GM18508 (cell line): ENCODE results near the gene CGRRF1.

Source experiments
- ATAC-seq: cut with Tn5 transposase; IDR thresholded peaks from one replicate; pipeline ENCODE4 v1.9.1; 2021; ENCODE audit warnings: moderate number of reproducible peaks; ENCODE audit not compliant: insufficient read depth, unreplicated experiment

Gene CGRRF1

GRCh38 chr14:54570631-54571415 lies 61.1 kb downstream of the CGRRF1 start:
- ATAC-seq: no peak

DNA sequence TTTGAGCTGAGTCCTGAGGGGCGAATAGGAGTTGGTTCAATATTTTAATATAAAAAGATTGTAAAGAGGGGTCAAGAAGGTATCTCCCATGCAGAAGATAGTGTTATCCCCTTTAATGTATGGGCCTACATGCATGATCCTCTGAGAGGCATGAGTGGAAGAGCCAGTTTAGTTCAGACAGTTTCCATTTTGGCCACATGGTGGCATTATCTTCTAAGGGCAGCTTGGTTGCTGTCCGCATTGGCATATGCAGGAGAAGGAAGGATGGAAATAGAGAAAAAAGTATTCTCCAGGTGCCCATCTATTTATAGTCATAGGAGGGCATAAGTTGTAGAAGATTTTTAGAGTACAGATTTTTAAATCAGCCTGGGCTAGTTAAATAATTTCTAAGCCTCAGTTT lies 62.6 kb downstream of the CGRRF1 start:
- no peak for ATAC-seq

GRCh38 chr14:54574528-54574927 lies 64.8 kb downstream of the CGRRF1 start:
- ATAC-seq: no peak

- no peak for ATAC-seq
Observed at GRCh38 chr14:54577494-54577893, 67.8 kb downstream of the CGRRF1 start.

DNA sequence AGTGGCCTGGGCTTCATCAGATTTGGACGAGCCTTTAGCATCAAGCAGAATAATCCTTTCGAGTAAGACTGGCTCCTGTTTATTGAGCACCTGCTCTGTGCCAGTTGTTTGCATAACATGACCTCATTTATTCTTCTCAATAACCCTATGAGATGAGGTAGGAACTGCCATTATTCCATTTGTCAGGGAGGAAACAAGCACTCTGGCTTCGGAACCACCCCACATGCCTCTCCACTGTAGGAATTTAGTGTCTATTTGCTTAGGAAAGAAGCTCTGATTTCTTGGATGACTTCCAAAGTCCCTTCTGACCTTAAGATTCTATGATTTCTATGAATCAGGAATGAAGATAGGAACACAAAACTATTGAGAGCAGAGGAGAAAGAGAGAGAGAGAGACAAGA lies 68.3 kb downstream of the CGRRF1 start:
- no peak for ATAC-seq

GRCh38 chr14:54579621-54580020 lies 69.9 kb downstream of the CGRRF1 start:
- no peak for ATAC-seq

DNA sequence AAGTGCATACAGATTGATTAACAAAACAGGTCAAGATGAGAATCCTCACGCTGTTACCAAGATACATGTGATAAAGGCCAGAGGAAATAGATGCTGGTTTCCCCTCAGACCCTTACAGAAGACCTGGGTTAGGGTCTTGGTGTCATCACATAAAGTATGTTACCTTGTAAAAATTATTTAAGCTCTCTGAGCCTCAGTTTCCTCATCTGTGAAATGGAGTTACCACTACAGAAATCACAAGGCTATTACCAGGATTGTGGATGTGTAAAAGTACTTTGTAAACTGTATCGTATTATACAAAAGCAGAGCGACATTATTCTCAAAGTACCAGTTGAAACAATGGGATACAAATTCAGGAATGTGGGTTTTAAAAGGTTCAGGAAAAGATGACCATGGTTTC lies 71.2 kb downstream of the CGRRF1 start:
- ATAC-seq: no peak

DNA sequence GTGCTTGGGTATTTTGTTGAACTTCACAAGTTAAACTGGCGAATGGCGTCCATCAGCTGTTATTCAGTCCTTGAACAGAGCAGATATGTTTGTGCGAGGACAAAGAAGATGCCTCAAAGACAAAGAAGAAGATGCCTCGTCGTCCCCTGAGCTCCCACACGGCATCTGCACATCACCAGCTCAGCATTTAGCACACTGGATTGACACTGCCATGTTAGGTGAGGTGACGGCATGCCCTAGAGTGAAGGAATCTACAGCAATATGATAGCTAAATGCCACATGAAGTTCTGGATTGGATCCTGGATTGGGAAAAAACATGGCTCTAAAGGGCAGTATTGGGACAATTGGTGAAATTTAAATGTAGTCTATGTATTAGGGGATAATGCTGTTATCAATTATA lies 72.6 kb downstream of the CGRRF1 start:
- ATAC-seq: no peak

GRCh38 chr14:54584097-54584496 lies 74.4 kb downstream of the CGRRF1 start:
- no peak for ATAC-seq

- ATAC-seq: no peak
Observed at GRCh38 chr14:54585214-54585613, 75.5 kb downstream of the CGRRF1 start.
